NB4 (cell line): ENCODE results near the gene EPS15.

Source experiments
- MYC ChIP-seq: IDR thresholded peaks from 2 replicates; pipeline ENCODE4 v1.6.1; 2011; ENCODE audit warnings: low read depth, low read length
- TF ChIP-seq, protein P1 (sequence below): IDR thresholded peaks from 2 replicates; pipeline ENCODE4 v1.6.1; 2011; ENCODE audit warnings: low read depth, low read length
- TF ChIP-seq, protein P2 (sequence below): IDR thresholded peaks from one replicate; pipeline ENCODE4 v1.5.1; 2012; ENCODE audit warnings: low read depth, low read length

DNA sequence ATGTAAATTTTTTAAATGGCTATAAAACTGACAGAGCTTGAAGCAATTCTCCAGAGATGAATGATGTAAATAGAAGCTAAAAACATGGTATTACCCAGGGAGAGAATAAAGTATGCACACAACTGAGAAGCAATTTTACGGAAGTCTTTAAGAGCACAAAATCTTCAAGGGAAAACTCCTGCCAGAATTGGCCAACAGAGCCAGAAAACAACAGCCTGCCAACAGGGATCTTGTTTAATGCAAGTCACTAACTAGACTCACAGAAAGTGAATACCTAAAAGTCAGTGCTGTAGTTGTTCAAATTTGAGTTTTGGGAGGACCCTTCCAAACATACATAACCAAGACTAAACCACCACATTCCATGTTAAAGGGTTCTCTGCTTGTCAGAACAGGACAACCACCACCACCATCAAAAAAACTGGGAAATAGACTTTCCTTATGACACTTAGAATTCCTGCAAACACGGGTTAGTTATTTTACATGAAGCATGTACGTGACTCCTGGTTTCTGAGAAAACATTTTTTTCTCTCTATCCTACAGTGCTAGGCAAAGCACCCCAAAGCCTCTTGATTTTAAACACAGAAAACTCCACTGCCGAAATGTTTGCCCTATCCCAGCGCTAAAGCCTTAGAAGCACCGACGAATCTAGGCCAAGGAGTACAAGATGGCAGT is 1.6 kb downstream of the EPS15 start:
- TF ChIP-seq, protein P1, sequence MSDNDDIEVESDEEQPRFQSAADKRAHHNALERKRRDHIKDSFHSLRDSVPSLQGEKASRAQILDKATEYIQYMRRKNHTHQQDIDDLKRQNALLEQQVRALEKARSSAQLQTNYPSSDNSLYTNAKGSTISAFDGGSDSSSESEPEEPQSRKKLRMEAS: no peak
- TF ChIP-seq, protein P2, sequence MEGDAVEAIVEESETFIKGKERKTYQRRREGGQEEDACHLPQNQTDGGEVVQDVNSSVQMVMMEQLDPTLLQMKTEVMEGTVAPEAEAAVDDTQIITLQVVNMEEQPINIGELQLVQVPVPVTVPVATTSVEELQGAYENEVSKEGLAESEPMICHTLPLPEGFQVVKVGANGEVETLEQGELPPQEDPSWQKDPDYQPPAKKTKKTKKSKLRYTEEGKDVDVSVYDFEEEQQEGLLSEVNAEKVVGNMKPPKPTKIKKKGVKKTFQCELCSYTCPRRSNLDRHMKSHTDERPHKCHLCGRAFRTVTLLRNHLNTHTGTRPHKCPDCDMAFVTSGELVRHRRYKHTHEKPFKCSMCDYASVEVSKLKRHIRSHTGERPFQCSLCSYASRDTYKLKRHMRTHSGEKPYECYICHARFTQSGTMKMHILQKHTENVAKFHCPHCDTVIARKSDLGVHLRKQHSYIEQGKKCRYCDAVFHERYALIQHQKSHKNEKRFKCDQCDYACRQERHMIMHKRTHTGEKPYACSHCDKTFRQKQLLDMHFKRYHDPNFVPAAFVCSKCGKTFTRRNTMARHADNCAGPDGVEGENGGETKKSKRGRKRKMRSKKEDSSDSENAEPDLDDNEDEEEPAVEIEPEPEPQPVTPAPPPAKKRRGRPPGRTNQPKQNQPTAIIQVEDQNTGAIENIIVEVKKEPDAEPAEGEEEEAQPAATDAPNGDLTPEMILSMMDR: no peak
- no peak for TF ChIP-seq MYC
